Urinary bladder (tissue), 4 donors: Measurements from ENCODE around the gene ORAI3. TPM values are rescaled to one million over a fixed set of nuclear protein-coding genes. Genes with fewer than 3 reads are reported as not detected.

ENCODE experiments used
- DNase-seq: peaks from one replicate; pipeline ENCODE4 v3.0.0-alpha.2; 2015; ENCODE audit errors: extremely low spot score
- H3K27ac ChIP-seq: one replicate; pipeline ENCODE4 v1.5.1; 2013; ENCODE audit warnings: low read depth, mild to moderate bottlenecking, moderate library complexity
- H3K36me3 ChIP-seq: one replicate; pipeline ENCODE4 v1.6.1; 2013; ENCODE audit warnings: mild to moderate bottlenecking, moderate library complexity; ENCODE audit not compliant: insufficient read depth
- H3K4me1 ChIP-seq: one replicate; pipeline ENCODE4 v1.6.1; 2013; ENCODE audit warnings: mild to moderate bottlenecking, moderate library complexity; ENCODE audit not compliant: insufficient read depth
- H3K4me3 ChIP-seq: one replicate; pipeline ENCODE4 v1.5.1; 2013; ENCODE audit warnings: low read depth, low read length
- WGBS: extraction: QIAGEN DNeasy Blood & Tissue Kit; methylation state at CpG from one replicate; pipeline ENCODE4 v1.1.7; 2013; 5-methylcytosine and 5-hydroxymethylcytosine counted together
- polyA plus RNA-seq: library from polyadenylated mRNA; stranded (reverse); fragments of 200-250 nt; gene quantifications from one replicate; pipeline ENCODE4 v1.2.3, GENCODE V29; 2013
- total RNA-seq: library from RNA; depleted of rRNA; stranded (reverse); fragments of >200 nt; gene quantifications from one replicate; pipeline ENCODE4 v1.2.3, GENCODE V29; 2014
- donor health status: healthy with polysubstance abuse.
- donor health status: healthy.

Gene ORAI3
- total RNA-seq (16.7 TPM), polyA plus RNA-seq (39.7 TPM)

GRCh38 chr16:30948667-30949649 lies at the start of gene ORAI3:
Gene ORAI3 (plus strand): TSS chr16:30949068. CDS start chr16:30949290, 222 bp downstream.
- Histone ChIP-seq H3K4me1 (peaks cover 2% of the 10 kb centered on the region), H3K27ac (peak within 1 kb of the TSS; percentile 93), H3K4me3 (peak within 1 kb of the TSS; percentile 96)

DNA sequence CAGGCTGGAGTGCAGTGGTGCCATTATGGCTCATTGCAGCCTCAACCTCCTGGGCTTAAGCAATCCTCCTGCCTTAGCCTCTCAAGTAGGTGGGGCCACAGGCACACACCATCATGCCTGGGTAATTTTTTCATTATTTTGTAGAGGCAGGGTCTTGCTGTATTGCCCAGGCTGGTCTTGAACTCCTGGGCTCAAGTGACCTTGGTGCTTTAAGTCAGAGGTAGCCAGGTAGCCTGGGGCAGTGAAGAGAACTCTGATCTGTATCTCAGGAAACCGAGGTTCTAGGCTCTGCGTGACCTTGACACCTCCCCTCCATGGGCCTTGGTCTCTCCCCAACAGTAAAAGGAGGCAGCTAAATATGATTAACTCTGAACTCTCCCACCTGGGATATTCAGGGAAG lies 49.1 kb upstream of the ORAI3 start:
- Histone ChIP-seq H3K36me3 (no peaks in the 10 kb centered on the region), H3K27ac (no peak overlapping the region), H3K4me1 (no peaks in the 10 kb centered on the region), H3K4me3 (no peak overlapping the region)
- WGBS: 87% methylated on average over 2 of the region's 2 CpGs
- DNase-seq: no peak

More at GRCh38 chr16:30948667-30949649, at the start of gene ORAI3:
- DNase-seq: no peak
- 1% methylated on average over 70 of the region's 70 CpGs for WGBS
- H3K36me3 ChIP-seq: no peaks in the 10 kb centered on the region

DNA sequence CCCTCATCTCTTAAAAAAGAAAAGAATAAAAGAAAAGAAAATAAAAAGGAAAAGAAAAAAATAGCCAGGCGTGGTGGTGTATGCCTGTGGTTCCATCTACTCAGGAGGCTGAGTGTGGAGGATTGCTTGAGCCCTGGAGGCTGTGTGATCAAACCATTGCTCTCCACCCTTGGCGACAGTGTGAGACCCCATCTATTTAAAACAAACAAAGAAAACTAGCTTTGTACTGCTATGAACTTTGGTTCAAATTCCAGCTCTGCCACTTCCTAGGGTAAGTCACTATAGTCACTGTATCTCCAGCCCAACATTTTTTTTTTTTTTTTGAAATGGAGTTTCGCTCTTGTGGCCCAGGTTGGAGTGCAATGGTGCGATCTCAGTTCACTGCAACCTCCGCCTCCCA lies 48.3 kb upstream of the ORAI3 start:
- WGBS: 97% methylated on average over 5 of the region's 5 CpGs
- no peak overlapping the region for H3K27ac ChIP-seq
- no peaks in the 10 kb centered on the region for H3K4me1 ChIP-seq
- DNase-seq: no peak
- H3K4me3 ChIP-seq: no peak overlapping the region
- no peaks in the 10 kb centered on the region for H3K36me3 ChIP-seq

DNA sequence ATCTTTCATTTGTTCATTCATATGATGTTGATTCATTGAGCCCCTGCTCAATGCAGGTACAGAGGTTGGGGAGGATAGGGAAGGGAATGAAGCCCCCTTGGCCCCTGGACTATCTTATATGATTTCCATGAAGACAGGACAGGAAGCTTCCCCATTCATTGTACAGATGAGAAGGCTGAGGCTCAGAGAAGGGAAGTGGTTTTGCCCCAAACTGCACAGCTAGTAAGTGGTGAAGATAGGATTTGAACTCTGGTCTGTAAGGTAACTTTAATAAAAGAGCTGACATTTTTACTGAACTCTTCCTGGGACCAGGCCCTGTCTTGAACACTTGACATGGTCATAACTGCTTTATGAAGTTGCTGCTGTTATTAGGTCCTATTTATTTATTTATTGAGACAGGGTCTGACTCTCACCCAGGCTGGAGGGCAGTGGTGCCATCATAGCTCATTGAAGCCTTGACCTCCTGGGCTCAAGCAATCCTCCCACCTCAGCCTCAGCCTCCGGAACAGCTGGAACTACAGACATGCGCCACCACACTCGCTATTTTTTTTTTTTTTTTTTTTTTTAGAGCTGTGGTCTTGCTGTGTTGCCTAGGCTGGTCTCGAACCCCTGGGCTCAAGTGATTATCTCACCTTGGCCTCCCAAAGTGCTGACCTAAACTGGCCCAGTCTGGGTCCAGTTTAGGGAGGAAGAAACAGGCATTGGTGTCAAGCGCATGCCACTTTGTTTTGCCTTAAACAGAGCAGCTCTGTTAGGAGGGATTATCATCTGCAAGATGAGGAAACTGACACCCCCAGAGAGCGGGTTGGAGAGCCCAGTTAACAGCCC lies 47.5 kb upstream of the ORAI3 start:
- 36% methylated on average over 6 of the region's 6 CpGs for WGBS
- no peaks in the 10 kb centered on the region for H3K36me3 ChIP-seq
- no peaks in the 10 kb centered on the region for H3K4me1 ChIP-seq
- peak overlapping the region; percentile 69 for H3K4me3 ChIP-seq
- peak overlapping the region; percentile 81 for H3K27ac ChIP-seq
- no peak for DNase-seq

GRCh38 chr16:30902029-30902972 lies 46.6 kb upstream of the ORAI3 start:
- Histone ChIP-seq H3K36me3 (no peaks in the 10 kb centered on the region), H3K27ac (peak overlapping the region; percentile 93), H3K4me1 (no peaks in the 10 kb centered on the region), H3K4me3 (peak overlapping the region; percentile 69)
- no peak for DNase-seq
- 10% methylated on average over 99 of the region's 99 CpGs for WGBS

- no peak overlapping the region for H3K4me3 ChIP-seq
- peak overlapping the region; percentile 32 for H3K27ac ChIP-seq
- no peaks in the 10 kb centered on the region for H3K36me3 ChIP-seq
- WGBS: 78% methylated on average over 4 of the region's 4 CpGs
- no peak for DNase-seq
- H3K4me1 ChIP-seq: no peaks in the 10 kb centered on the region
Observed at GRCh38 chr16:30903002-30903401, 45.9 kb upstream of the ORAI3 start.

DNA sequence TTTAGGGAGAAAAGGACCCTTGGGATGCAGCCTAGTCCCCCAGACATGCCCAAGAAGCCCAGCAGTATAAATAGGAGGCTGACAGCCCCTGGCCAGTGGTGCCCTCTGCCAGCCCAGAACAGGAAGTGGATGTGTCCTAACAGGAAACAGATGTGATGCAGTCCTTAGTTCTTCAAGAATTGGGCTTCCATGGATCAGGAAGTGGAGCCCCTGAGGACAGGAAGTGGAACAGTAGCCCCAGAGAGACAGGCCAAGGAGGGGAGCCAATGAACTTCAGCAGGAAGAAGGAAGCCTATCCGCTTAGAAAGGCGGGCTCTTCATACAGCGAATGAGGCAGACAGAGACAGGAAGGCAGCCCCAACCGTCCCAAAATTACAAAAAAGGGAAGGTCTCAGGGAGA lies 45.3 kb upstream of the ORAI3 start:
- Histone ChIP-seq H3K27ac (no peak overlapping the region), H3K4me1 (no peaks in the 10 kb centered on the region), H3K36me3 (no peaks in the 10 kb centered on the region), H3K4me3 (no peak overlapping the region)
- 82% methylated on average over 4 of the region's 4 CpGs for WGBS
- DNase-seq: no peak

DNA sequence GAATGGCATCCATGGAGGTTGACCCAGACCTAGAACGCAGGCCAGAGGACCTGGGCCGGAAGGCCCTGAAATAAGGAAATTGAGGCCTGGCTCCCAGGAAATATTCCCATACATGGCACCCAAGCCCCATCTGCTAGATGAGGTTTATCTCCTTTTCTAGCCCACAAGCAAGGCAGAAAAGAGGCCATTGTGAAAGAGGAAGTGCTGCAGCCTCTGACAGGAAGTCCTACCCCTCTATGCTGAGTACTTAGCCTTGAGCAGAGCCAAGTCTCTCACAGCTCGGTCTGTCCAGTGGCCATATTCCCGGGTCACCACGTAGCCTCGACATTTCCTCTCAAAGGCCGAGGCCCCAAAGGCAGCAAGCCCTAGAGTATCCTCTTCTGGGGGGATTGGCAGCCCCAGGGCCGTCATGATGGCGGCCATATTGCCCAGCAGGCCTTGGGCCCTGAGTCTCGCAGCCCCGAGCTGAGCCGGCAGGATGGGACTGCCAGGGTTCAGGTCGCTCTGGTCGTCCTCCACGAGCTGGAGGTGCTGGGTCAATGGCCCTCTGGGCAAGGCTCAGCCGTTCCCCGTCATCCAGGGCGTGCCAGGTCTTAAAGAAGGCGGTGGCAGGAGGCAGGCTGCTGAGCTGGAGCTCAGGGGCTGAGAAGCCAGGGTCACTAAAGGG lies 44.6 kb upstream of the ORAI3 start:
- Histone ChIP-seq H3K27ac (no peak overlapping the region), H3K4me1 (no peaks in the 10 kb centered on the region), H3K4me3 (no peak overlapping the region), H3K36me3 (no peaks in the 10 kb centered on the region)
- 87% methylated on average over 19 of the region's 19 CpGs for WGBS
- no peak for DNase-seq

GRCh38 chr16:30907064-30907463 lies 41.8 kb upstream of the ORAI3 start:
- H3K4me3 ChIP-seq: no peak overlapping the region
- DNase-seq: no peak
- H3K4me1 ChIP-seq: no peaks in the 10 kb centered on the region
- 85% methylated on average over 4 of the region's 4 CpGs for WGBS
- no peak overlapping the region for H3K27ac ChIP-seq
- H3K36me3 ChIP-seq: no peaks in the 10 kb centered on the region

GRCh38 chr16:30910427-30911029 lies 38.3 kb upstream of the ORAI3 start:
- 66% methylated on average over 18 of the region's 18 CpGs for WGBS
- no peaks in the 10 kb centered on the region for H3K36me3 ChIP-seq
- H3K4me3 ChIP-seq: no peak overlapping the region
- no peak for DNase-seq
- H3K4me1 ChIP-seq: no peaks in the 10 kb centered on the region
- no peak overlapping the region for H3K27ac ChIP-seq

- no peaks in the 10 kb centered on the region for H3K4me1 ChIP-seq
- no peaks in the 10 kb centered on the region for H3K36me3 ChIP-seq
- 82% methylated on average over 6 of the region's 6 CpGs for WGBS
- no peak overlapping the region for H3K27ac ChIP-seq
- DNase-seq: no peak
- H3K4me3 ChIP-seq: no peak overlapping the region
Observed at GRCh38 chr16:30912794-30913412, 36.0 kb upstream of the ORAI3 start.

- WGBS: 96% methylated on average over 3 of the region's 3 CpGs
- H3K36me3 ChIP-seq: no peaks in the 10 kb centered on the region
- no peaks in the 10 kb centered on the region for H3K4me1 ChIP-seq
- H3K4me3 ChIP-seq: no peak overlapping the region
- H3K27ac ChIP-seq: no peak overlapping the region
- no peak for DNase-seq
Observed at GRCh38 chr16:30914830-30915229, 34.0 kb upstream of the ORAI3 start.
